COLO829 (cell line): Measurements from ENCODE around the gene BCL11B.

Experiments used
- DNase-seq: peaks from one replicate; pipeline ENCODE4 v3.0.0; 2012; ENCODE audit warnings: low spot score

BCL11B gene

DNA sequence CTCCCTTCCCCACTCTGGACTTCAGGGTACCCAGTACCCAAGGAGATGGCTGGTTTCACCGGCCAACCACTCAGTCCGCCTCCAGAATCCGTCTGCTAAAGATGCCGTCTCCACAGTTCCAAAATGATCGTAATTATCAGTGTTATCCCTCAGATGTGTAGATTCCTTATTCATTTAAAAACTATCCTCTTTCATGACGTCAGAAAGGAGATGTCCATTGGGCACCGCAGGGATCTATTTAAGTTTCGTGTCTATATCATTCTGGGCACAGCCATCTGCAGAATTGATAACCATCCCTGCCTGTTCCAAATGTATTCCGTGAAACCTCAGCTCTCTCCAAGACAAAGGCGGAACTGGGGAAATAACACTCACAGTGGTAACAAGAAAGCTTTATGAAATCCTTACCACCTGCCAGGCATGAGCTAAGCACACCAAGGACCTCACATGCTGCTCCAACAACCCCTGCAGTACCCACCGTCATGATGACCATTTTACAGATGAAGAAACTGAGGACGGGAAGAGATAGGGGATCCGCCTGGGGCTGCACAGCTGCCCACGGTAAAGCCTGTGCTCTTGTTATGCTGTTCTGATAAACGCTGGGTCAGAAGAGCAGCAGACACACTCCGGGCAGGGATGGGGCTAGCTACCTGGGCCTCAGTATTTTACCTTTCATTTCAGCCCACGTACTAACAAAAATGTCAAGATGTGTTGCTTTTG lies 90.0 kb downstream of the BCL11B start:
- no peak for DNase-seq

DNA sequence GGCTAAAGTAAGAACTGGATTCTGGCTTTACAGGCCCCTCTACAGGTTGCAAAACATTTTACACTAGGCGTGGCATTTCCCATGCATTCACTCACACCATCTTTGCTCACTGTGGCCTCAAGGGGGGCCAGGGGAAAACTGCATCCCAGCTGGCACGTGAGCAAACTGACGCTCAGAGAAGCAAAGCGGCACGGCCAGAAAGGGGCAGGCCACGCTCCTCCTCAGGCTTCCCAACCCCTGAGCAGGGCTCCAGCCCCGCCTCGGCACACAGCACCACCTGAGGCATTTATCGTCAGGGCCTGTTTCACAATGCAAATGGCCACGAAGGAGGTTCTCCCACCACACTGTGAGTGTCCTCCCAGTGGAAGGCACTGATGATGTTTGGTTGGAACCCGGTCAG lies 90.8 kb downstream of the BCL11B start:
- no peak for DNase-seq

- no peak for DNase-seq
Measured at GRCh38 chr14:99179946-99180345, 92.1 kb downstream of the BCL11B start.

DNA sequence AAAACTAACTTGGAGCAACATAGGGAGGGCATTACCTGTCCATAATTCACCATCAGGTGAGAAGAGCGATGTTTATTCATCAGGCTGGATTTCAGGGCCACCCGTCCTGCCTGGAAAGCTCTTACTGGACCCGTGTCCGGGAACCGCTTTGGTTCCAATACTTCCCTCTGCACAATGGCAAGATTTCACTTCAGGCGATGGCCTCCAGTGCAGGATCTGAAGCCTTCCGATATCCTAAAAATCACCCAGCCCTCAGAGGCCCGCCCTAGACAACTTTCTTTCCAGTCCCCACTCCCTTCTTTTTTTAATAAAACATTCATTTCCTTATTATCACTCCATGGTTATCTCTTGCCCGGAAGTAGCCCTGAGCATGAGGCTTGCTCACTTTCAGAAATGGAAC lies 92.5 kb downstream of the BCL11B start:
- DNase-seq = no peak

GRCh38 chr14:99177886-99178835 lies 93.8 kb downstream of the BCL11B start:
- no peak for DNase-seq

DNA sequence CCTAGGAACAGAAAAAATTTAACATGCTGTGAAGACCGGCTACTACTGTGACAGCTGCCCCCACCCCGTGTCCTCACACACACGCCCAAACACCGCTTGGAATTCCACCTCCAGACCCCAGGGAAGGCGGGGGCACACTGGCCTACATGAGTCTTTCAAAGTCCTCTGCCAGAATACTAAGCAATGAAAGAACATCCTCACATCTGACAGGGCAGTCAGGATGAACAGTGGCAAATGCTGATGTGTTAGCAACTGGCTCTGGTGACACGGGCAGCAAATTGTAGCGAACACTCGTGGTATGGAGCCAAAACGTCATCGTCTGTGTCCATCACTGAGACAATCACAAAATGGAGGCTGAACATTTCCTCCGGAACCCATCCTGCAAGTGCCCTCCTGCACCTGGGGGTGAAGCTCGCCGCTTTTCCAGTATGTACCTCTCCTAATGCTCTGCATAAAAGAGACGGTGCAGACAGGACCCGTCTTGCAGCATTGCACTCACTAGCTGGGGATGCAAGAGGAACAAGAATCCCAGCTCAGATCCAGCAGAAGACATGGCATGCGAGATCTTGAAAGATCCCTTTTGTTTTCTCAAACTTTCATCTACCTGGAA lies 94.8 kb downstream of the BCL11B start:
- no peak for DNase-seq

GRCh38 chr14:99176156-99176945 lies 95.6 kb downstream of the BCL11B start:
- no peak for DNase-seq

- DNase-seq = no peak
Measured at GRCh38 chr14:99175331-99176155, 96.5 kb downstream of the BCL11B start.

- no peak for DNase-seq
Measured at GRCh38 chr14:99174770-99175319, 97.2 kb downstream of the BCL11B start.

DNA sequence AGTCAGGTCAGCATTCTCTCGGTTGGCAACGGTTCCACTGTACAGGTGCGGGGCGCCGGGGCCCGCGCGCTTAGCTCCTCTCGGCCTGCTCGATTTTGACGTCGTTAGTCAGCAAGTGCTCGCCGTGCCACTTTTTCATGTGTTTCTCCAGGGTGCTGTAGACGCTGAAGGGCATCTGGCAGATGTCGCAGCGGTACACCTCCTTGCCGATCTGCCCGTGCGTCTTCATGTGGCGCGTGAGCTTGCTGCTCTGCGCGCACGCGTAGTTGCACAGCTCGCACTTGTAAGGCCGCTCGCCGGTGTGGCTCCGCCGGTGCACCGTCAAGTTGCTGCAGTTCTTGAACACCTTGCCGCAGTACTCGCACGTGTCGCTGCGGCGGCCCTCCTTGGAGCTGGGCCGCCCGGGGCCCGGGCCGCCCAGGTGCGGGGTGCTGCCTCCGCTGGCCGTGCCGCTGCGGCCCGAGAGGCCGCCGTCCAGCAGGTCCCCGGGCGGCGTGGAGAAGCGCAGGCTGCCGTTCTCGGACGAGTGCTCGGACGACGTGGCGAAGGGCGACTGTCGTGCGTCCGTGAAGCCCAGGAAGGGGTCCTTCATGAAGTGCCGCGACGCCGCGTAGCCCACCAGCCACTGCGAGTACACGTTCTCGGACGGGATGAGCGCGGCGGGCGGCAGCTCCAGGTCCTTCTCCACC lies 97.8 kb downstream of the BCL11B start:
- no peak for DNase-seq

DNA sequence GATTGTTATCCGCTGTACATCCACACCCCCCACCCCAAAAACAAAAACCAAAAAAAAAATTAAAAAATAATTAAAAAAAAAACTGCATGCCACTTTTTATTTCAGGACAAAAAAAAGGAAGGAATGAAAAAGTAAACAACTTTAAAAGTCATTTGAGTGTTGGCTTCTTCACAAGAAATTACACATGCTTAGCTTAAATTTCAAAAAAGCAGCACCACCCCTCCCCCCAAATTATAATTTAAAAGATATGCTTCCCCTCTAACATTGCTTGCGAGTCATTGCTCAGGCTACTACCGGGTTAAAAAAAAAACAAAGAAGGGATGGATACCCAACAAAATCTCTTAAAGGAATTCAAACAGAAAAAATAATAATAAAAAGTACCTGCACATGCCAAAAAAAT lies 98.5 kb downstream of the BCL11B start:
- DNase-seq = no peak

- DNase-seq = no peak
Measured at GRCh38 chr14:99173086-99173485, 98.9 kb downstream of the BCL11B start.

DNA sequence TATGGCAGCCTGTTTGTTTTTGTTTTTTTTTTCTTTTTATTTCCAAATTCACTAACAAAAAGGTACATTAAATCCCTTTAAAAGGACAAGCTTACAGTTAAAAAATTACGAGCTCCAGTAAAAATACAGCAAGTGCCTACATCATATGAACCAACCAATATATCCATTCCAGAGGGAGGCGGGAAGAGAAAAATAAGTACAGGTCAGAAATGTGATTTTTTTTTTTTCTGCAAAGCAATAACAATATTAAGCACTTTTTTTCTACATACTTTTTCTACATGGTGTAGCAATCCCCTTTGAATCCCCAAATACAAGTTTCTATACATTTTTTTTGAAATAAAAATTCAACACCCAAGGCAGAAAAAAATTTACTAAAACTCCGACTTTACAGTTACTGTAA lies 100.6 kb downstream of the BCL11B start:
- no peak for DNase-seq

- DNase-seq = no peak
Measured at GRCh38 chr14:99169776-99170356, 102.1 kb downstream of the BCL11B start.

DNA sequence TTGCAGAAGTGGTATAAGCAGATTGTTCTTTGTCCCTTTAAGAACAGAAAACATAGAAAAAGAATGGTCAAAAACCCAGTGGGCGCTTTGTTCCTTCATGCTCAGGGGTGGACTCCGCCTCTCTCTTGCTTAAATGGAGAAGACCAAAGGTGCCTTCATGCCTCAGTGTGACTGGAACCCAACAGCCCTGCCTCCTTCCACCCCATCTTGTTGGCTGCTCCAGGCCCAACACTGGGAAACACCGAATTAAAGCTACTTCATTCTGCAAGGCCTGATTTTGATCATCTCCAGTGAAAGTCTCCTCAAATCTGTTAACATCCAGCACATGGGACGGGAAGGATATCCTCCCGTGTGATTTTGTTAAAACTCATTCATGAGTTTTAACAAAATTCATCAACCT lies 103.7 kb downstream of the BCL11B start:
- no peak for DNase-seq

DNA sequence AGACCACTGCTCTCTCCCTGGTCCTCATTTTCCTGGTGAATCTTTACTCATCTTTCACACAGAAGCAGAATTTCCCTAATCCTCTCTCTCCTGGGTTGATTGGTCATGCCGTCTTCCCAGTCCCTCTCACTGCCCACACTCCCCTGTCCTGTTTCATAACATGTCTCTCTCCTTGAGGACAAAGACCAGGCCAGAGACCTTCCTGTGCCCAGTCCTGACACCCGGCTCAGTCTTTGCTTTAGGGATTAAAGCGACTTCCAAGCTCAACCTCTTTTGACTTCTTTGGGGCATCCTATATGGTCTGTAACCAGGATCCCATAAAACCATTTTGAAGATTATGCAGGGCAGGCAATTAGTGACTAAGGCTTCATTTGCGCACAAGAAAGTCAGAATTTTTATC lies 105.5 kb downstream of the BCL11B start:
- DNase-seq = no peak

DNA sequence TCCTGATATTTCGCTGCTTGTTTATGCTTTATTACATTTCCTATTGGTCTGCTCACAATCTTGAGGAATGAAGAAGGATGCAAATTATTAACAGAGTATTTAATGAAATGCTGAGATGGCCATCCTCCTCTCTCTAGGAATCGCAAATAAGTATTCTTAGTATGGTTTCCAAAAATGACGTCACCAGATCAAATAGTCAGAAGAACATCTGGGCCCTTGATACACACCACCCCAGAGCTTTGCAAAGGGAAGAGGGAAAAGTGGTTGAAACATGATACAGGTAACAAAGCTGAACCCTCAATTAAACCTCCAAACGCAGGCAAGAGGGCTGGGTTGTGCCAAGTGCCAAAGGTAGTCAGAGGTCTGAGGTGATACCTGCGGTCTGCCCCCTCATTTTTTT lies 107.3 kb downstream of the BCL11B start:
- DNase-seq = no peak

DNA sequence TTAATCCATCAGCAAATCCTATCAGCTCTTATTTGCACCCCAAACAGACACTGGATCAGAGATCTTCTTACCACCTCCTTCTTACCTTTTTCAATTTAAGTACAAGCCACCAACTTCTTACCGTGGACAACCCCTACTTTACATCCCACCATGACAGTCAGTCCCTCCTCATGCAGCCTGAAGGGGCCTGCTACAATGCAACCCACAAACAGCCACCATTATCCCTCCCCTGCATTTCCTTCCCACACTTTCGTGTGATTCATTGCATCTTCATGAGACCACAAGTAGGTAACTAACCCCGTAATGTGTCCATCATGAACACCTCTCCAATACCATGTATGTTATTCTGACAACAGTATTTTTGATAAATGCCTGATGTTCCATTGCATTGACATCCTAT lies 108.6 kb downstream of the BCL11B start:
- DNase-seq = no peak

- no peak for DNase-seq
Measured at GRCh38 chr14:99159341-99160340, 112.4 kb downstream of the BCL11B start.
